Measurements from ENCODE around the gene AMFR. TPM values are rescaled to one million over a fixed set of nuclear protein-coding genes. Genes with fewer than 3 reads are reported as not detected.

AMFR gene
- total and polyA plus RNA-seq, 4 donors: 39.5 to 86.1 (median 61.2) TPM

DNA sequence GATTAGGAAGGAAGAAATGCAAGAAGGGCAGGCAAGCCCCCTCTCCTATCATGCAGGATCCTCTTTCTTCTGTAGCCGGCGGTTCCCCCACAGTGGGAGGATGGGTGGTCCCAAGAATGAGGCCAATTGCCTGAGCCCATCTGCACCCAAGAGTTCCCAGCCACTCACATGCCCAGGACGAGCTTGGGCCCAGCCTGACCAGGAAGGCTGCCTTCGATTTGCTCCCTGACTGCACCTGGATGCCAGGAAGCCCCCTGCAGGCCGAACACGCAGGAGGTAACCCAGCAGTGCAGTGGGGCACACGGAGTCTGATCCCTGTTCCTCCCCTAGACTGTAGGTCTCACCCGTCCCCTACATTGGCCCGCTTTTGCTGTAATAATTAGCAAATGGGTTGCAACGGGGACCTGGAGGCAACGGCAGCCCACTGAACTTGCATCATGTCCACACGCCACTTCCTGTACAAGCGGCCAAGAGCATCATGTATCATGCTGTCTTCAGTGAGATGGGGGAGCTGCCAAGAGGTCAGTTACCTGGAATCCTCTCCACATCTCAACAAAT is 67.5 kb downstream of the AMFR start:
- peaks cover 6 to 13% (median 8%) of the 10 kb centered on the region in 4 donors for H3K36me3 ChIP-seq (ENCODE audit: control insufficient read depth in 4 of 4, insufficient read depth in 4 of 4, low read length in 4 of 4)
- ATAC-seq (ENCODE audit: insufficient read depth, low FRiP score) (no peak), DNase-seq (peak in 1 of 3 donors; percentile 12)
- WGBS, 2 donors: 48 to 68% methylated on average over 13 of the region's 13 CpGs
- H3K9me3 ChIP-seq (ENCODE audit: control insufficient read depth in 4 of 4, insufficient read depth in 3 of 4, low read length in 3 of 4): no peaks in the 10 kb centered on the region
- TF ChIP-seq, protein P1, sequence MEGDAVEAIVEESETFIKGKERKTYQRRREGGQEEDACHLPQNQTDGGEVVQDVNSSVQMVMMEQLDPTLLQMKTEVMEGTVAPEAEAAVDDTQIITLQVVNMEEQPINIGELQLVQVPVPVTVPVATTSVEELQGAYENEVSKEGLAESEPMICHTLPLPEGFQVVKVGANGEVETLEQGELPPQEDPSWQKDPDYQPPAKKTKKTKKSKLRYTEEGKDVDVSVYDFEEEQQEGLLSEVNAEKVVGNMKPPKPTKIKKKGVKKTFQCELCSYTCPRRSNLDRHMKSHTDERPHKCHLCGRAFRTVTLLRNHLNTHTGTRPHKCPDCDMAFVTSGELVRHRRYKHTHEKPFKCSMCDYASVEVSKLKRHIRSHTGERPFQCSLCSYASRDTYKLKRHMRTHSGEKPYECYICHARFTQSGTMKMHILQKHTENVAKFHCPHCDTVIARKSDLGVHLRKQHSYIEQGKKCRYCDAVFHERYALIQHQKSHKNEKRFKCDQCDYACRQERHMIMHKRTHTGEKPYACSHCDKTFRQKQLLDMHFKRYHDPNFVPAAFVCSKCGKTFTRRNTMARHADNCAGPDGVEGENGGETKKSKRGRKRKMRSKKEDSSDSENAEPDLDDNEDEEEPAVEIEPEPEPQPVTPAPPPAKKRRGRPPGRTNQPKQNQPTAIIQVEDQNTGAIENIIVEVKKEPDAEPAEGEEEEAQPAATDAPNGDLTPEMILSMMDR (IDR thresholded peaks at IDR 0.05; ENCODE audit: control extremely low read depth, extremely low read depth): no peak
- no peak overlapping the region for H3K27ac ChIP-seq (ENCODE audit: low read depth in 1 of 2, low read length in 1 of 2)
- H3K4me1 ChIP-seq (ENCODE audit: control insufficient read depth in 5 of 5, insufficient read depth in 5 of 5, low read length in 5 of 5): peaks cover 0 to 34% (median 0%) of the 10 kb centered on the region in 5 donors
- H3K9ac ChIP-seq (ENCODE audit: insufficient read depth in 1 of 2, low read length in 2 of 2): no peak overlapping the region
- H3K27me3 ChIP-seq (ENCODE audit: control insufficient read depth in 3 of 3, insufficient read depth in 3 of 3, low read length in 2 of 3): peaks cover 0 to 3% (median 0%) of the 10 kb centered on the region in 3 donors
- no peak overlapping the region for H3K4me3 ChIP-seq

DNA sequence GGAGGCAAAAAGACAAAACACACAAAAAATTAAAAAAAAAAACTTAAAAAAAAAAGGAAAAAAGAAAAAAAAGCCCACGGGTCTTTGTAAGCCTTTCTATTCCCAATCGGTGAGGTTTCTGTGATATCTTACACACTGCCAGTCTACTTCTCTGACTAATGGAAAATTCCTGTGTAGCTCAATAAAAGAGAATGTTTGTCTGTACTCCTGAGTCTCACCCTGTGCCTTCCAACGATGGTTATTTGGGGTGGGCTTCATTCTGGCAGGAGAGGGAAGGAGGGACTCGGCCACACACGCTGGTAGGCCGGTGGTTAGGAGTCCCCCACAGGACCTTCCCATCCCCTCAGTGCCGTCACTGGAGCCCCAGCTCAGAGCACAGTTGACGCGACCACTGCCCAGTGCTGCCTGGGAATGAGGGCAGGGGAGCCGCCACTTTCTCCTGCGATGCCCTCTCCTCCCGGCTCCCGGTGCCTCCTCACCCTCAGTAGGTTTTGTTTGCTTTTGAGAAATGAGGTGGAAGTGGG is 68.0 kb downstream of the AMFR start:
- ATAC-seq (ENCODE audit: insufficient read depth, low FRiP score): peak; percentile 10
- Histone ChIP-seq H3K9ac (ENCODE audit: insufficient read depth in 1 of 2, low read length in 2 of 2) (peak overlapping the region in 1 of 2 donors; percentile 85), H3K4me3 (no peak overlapping the region), H3K36me3 (ENCODE audit: control insufficient read depth in 4 of 4, insufficient read depth in 4 of 4, low read length in 4 of 4) (peaks cover 2 to 8% (median 5%) of the 10 kb centered on the region in 4 donors), H3K27me3 (ENCODE audit: control insufficient read depth in 3 of 3, insufficient read depth in 3 of 3, low read length in 2 of 3) (peaks cover 0 to 3% (median 0%) of the 10 kb centered on the region in 3 donors), H3K9me3 (ENCODE audit: control insufficient read depth in 4 of 4, insufficient read depth in 3 of 4, low read length in 3 of 4) (no peaks in the 10 kb centered on the region), H3K27ac (ENCODE audit: low read depth in 1 of 2, low read length in 1 of 2) (peak overlapping the region in 1 of 2 donors; percentile 21), H3K4me1 (ENCODE audit: control insufficient read depth in 5 of 5, insufficient read depth in 5 of 5, low read length in 5 of 5) (peaks cover 0 to 34% (median 0%) of the 10 kb centered on the region in 5 donors)
- peak in 2 of 3 donors; percentile 30 to 65 for DNase-seq
- WGBS, 2 donors: 25 to 49% methylated on average over 13 of the region's 13 CpGs
- TF ChIP-seq, protein P1 (IDR thresholded peaks at IDR 0.05; ENCODE audit: control extremely low read depth, extremely low read depth): no peak

GRCh38 chr16:56356276-56357240 is 68.8 kb downstream of the AMFR start:
- H3K36me3 ChIP-seq (ENCODE audit: control insufficient read depth in 4 of 4, insufficient read depth in 4 of 4, low read length in 4 of 4): peaks cover 0 to 4% (median 3%) of the 10 kb centered on the region in 4 donors
- WGBS, 2 donors: 3% methylated on average over 33 of the region's 33 CpGs
- peaks cover 0 to 3% (median 0%) of the 10 kb centered on the region in 3 donors for H3K27me3 ChIP-seq (ENCODE audit: control insufficient read depth in 3 of 3, insufficient read depth in 3 of 3, low read length in 2 of 3)
- TF ChIP-seq, protein P1 (IDR thresholded peaks at IDR 0.05; ENCODE audit: control extremely low read depth, extremely low read depth): peak; percentile 63
- H3K9ac ChIP-seq (ENCODE audit: insufficient read depth in 1 of 2, low read length in 2 of 2): peak overlapping the region in 1 of 2 donors; percentile 85
- peaks cover 0 to 34% (median 0%) of the 10 kb centered on the region in 5 donors for H3K4me1 ChIP-seq (ENCODE audit: control insufficient read depth in 5 of 5, insufficient read depth in 5 of 5, low read length in 5 of 5)
- DNase-seq (peak; percentile 86 to 91 (median 88)), ATAC-seq (ENCODE audit: insufficient read depth, low FRiP score) (peak; percentile 93)
- no peak overlapping the region for H3K4me3 ChIP-seq
- no peaks in the 10 kb centered on the region for H3K9me3 ChIP-seq (ENCODE audit: control insufficient read depth in 4 of 4, insufficient read depth in 3 of 4, low read length in 3 of 4)
- no peak overlapping the region for H3K27ac ChIP-seq (ENCODE audit: low read depth in 1 of 2, low read length in 1 of 2)

Data from lung (tissue), 12 donors.